Calu3 (cell line): ENCODE data around the gene GPNMB. TPM values are rescaled to one million over a fixed set of nuclear protein-coding genes. Genes with fewer than 3 reads are reported as not detected.
"Not testable (repeated sequence)": the region's sequence is repeated elsewhere in the genome, so short reads cannot be mapped to it uniquely, and the experiment has no call there.

Experiments
- BruUV-seq: library from RNA; stranded (reverse); fragments of 400-500 nt; replicated peaks from 2 replicates; lab custom pipeline; 2021; lab: Mats Ljungman, UMichigan
- CTCF ChIA-PET: fragments of 300-600 bp; sonication (Branson Sonifier 250); formaldehyde crosslinking; loops from one replicate; lab custom pipeline; 2022; ENCODE audit warnings: antibody characterized with exemption; lab: Charles Lee
- DNase-seq: peaks from one replicate; pipeline ENCODE4 v3.0.0; 2022
- H3K27ac Mint-ChIP-seq: one replicate; pipeline ENCODE4 v1.8.0; 2022; ENCODE audit warnings: mixed read lengths; ENCODE audit not compliant: unreplicated experiment
- H3K27me3 Mint-ChIP-seq: one replicate; pipeline ENCODE4 v1.8.0; 2022; ENCODE audit warnings: mixed read lengths; ENCODE audit not compliant: unreplicated experiment
- H3K36me3 Mint-ChIP-seq: one replicate; pipeline ENCODE4 v1.8.0; 2022; ENCODE audit warnings: mild to moderate bottlenecking, moderate library complexity, mixed read lengths; ENCODE audit not compliant: insufficient read depth, unreplicated experiment
- H3K4me1 Mint-ChIP-seq: one replicate; pipeline ENCODE4 v1.8.0; 2022; ENCODE audit warnings: mild to moderate bottlenecking, low read depth, mixed read lengths; ENCODE audit not compliant: unreplicated experiment
- H3K4me3 Mint-ChIP-seq: one replicate; pipeline ENCODE4 v1.8.0; 2022; ENCODE audit warnings: mild to moderate bottlenecking, low read depth, moderate library complexity, mixed read lengths; ENCODE audit not compliant: unreplicated experiment
- H3K9me3 Mint-ChIP-seq: one replicate; pipeline ENCODE4 v1.8.0; 2022; ENCODE audit warnings: low read depth, mixed read lengths; ENCODE audit not compliant: unreplicated experiment
- CTCF ChIP-seq: fragments of 200-600 bp; IDR thresholded peaks from one replicate; pipeline ENCODE4 v1.8.0; 2022; ENCODE audit warnings: antibody characterized with exemption; ENCODE audit not compliant: unreplicated experiment
- intact Hi-C: fragments of 100-400 bp; cut with micrococcal nuclease; formaldehyde crosslinking; loops from one replicate; pipeline ENCODE4 v1.10.0; 2022; ENCODE audit not compliant: unreplicated experiment
- total RNA-seq: library from RNA; stranded (reverse); gene quantifications from 2 replicates; pipeline ENCODE4 v1.2.3, GENCODE V29; 2022

GPNMB gene
- total RNA-seq, 1 experiment from 2014 or later: 5.8 TPM

GRCh38 chr7:23306936-23307521, 60.5 kb downstream of the GPNMB start:
- H3K4me1 Mint-ChIP-seq: peaks cover 36% of the 10 kb centered on the region
- H3K36me3 Mint-ChIP-seq: peaks cover 91% of the 10 kb centered on the region
- CTCF ChIA-PET: no interaction called here
- peak overlapping the region; percentile 18 for H3K27ac Mint-ChIP-seq
- H3K9me3 Mint-ChIP-seq: no peaks in the 10 kb centered on the region
- no peaks in the 10 kb centered on the region for H3K27me3 Mint-ChIP-seq
- no TSS peak for BruUV-seq
- intact Hi-C loops: no loop called here
- H3K4me3 Mint-ChIP-seq: no peak overlapping the region
- no peak for DNase-seq
- no peak for TF ChIP-seq CTCF

- Mint-ChIP-seq H3K36me3 (peaks cover 89% of the 10 kb centered on the region), H3K9me3 (no peaks in the 10 kb centered on the region), H3K4me3 (no peak overlapping the region), H3K27me3 (no peaks in the 10 kb centered on the region), H3K4me1 (peaks cover 22% of the 10 kb centered on the region), H3K27ac (no peak overlapping the region)
- no peak for DNase-seq
- CTCF ChIA-PET: interaction anchor here (0.7 kb wide), 1 partner anchor 14 kb away, joined by 3 read pairs; no protein-coding TSS in a partner anchor
- intact Hi-C loops: no loop called here
- BruUV-seq: no TSS peak
- TF ChIP-seq CTCF: no peak
Observed at GRCh38 chr7:23308754-23309153, 62.2 kb downstream of the GPNMB start.

GRCh38 chr7:23312141-23312540, 65.6 kb downstream of the GPNMB start:
- peaks cover 13% of the 10 kb centered on the region for H3K4me1 Mint-ChIP-seq
- DNase-seq, BruUV-seq, H3K27me3 Mint-ChIP-seq, intact Hi-C loops, H3K9me3 Mint-ChIP-seq, H3K27ac Mint-ChIP-seq, H3K4me3 Mint-ChIP-seq: not testable (repeated sequence)
- CTCF ChIA-PET: interaction anchor here (0.7 kb wide), 1 partner anchor 1682 kb away, joined by 5 read pairs; no protein-coding TSS in a partner anchor
- peaks cover 86% of the 10 kb centered on the region for H3K36me3 Mint-ChIP-seq

GRCh38 chr7:23315366-23315765, 68.8 kb downstream of the GPNMB start:
- no peak for DNase-seq
- intact Hi-C loops: no loop called here
- Mint-ChIP-seq H3K27ac (no peak overlapping the region), H3K4me1 (no peaks in the 10 kb centered on the region), H3K9me3 (no peaks in the 10 kb centered on the region), H3K27me3 (no peaks in the 10 kb centered on the region), H3K4me3 (no peak overlapping the region), H3K36me3 (peaks cover 84% of the 10 kb centered on the region)
- CTCF ChIA-PET: no interaction called here
- TF ChIP-seq CTCF: no peak
- BruUV-seq: no TSS peak

Other genes starting within 250 kb of the GPNMB start
- gene HYCC1, start 232.6 kb upstream of the GPNMB start, total RNA-seq: 12.7 and 14.2 TPM in 2 replicates
- 35.2 and 37.8 TPM in 2 replicates for gene KLHL7, start 141.0 kb upstream of the GPNMB start, total RNA-seq
- 62.8 TPM in 2 replicates for gene NUP42, start 64.7 kb upstream of the GPNMB start, total RNA-seq
- gene MALSU1, start 52.6 kb downstream of the GPNMB start, total RNA-seq: 108 and 114 TPM in 2 replicates
- 111 and 114 TPM in 2 replicates for gene IGF2BP3, start 223.7 kb downstream of the GPNMB start, total RNA-seq